ENCODE data around the gene GPR146.
"Not testable (repeated sequence)": the region's sequence is repeated elsewhere in the genome, so short reads cannot be mapped to it uniquely, and the experiment has no call there.

The GPR146 gene, protein sequence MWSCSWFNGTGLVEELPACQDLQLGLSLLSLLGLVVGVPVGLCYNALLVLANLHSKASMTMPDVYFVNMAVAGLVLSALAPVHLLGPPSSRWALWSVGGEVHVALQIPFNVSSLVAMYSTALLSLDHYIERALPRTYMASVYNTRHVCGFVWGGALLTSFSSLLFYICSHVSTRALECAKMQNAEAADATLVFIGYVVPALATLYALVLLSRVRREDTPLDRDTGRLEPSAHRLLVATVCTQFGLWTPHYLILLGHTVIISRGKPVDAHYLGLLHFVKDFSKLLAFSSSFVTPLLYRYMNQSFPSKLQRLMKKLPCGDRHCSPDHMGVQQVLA

DNA sequence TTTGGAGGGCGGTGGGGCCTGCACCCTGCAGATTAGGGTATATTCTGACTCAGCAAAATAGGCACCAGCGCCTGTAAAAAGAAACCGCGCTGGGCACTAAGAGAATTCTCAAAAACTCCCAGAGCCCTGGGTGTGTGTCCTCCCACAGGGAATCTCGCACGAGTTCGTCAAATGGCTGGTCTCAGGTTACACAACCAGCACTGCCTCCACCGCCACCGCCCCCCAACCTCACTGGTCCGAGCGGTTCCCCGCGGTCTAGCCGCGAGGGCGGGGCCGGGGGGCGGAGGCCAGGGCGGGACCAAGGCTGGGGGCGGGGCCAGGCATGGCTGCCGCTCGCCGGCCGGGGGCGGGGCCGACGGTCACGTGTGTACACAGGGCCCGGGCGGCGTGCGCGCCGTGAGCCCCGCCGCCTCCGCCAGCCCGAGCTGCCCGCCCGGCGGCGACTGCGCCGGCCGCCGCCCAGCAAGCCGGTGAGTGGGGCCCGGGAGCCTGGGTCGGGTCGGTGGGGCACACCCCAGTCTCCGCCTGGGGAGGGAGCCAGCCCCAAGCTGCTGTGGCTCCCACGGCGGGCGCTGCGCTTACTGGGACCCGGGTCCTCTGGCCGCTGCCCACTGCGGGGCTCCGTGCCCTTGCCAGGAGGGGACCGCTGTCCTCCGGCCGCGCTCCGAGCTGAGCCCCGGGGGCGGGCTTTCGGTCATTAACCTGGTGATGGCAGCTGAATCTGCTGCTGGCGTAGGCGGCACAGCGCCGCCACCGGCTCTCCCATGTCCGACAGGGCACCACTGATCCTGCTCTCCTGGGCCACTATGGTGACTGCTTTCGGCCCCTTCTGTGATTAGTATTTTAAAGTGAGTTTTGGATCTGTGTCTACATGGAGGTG, at the start of gene GPR146:
Gene GPR146, plus strand, starts transcription at position 358 of the 880 bp plus-strand sequence. CDS start 12,970 bp downstream, outside the sequence.
- DNase-seq, result peak; percentile 83

DNA sequence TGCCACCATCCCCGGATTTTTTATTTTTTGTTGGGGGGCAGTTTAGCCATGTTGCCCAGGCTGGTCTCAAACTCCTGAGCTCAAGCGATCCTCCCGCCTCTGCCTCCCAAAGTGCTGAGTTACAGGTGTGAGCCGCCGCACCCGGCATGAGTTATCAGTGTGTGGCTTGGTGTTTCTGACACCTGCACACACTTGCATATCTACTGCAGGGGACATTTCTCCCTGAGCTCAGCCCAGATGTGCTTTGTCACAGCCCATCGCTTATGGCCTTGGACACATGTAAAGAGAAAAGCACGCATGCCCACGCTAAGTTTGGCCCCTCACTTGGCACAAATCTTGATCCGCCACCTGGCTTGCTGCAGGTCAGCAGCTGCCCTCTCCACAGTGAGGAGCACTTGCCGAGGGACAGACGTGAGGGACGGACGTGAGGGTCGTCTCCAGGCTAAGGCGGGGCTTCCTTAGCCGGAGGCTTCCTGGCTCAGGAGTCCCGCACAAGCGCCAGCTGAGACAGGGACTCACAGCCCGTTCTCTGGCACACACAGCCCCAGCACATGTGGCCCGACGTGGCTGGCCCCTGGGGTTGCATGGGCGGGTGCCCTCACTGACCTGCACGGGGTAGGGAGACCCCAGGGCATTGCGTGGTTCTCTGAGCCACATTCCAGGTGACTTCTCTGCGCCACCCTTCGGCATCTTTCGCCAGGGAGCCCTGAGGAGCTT, 49.6 kb upstream of the GPR146 start:
- DNase-seq, result no peak

DNA sequence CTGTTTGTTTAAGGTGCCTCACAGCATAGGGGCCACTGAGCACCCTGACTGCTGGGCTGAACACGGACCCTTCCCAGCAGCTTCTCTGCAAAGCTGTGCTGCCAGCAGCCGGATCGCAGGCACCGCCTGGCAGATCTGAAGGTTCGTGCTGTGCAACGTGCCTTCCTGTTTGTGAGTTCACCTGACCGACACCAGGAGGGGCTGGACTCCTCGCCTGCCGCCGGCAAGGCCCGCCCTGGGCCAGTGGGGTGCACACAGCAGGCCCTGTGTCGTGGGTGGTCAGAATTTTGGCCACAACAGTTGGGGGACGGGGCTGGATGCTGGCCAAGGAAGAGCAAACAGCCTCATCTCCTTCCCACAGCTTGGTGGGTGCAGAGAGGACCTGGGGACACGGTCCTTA, 48.8 kb upstream of the GPR146 start:
- DNase-seq, result no peak

DNA sequence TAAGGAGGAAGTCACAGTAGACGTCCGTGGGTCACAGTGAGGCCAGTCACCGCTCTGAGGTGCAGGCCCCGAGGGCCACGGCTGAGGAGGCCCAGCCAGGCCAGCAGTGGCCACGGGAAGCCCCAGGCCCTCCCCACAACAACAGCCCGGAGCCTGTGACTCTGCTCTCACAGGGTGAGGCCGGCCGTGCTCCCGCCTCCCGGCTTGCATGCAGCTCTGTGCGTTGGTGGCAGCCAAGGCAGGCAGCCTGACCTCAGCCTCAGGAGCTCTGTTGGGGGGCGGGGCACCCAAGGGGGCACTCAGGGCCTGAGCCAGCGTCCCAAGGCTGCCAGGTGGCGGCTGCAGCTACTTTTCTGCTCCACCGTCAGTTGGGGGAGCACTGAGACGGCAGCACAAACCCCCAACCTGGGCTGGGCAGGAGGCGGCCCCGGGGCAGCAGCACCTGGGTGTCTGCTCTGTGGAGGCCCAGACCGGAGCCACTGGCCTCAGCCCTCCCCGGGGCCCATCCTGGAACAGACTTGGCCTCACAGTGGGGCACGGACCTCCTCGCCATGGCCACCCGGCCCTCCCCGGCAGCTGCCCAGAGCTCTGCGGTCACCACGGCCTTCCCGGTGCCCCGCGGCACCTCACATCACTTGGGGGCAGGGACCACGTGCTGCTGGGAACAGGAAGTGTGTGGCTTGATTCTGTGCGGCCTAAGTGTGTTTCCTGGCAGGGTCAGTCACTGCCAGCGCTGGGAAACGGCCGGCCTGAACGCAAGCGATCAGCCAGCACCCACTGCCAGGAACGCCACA, 48.1 kb upstream of the GPR146 start:
- DNase-seq, result no peak

DNA sequence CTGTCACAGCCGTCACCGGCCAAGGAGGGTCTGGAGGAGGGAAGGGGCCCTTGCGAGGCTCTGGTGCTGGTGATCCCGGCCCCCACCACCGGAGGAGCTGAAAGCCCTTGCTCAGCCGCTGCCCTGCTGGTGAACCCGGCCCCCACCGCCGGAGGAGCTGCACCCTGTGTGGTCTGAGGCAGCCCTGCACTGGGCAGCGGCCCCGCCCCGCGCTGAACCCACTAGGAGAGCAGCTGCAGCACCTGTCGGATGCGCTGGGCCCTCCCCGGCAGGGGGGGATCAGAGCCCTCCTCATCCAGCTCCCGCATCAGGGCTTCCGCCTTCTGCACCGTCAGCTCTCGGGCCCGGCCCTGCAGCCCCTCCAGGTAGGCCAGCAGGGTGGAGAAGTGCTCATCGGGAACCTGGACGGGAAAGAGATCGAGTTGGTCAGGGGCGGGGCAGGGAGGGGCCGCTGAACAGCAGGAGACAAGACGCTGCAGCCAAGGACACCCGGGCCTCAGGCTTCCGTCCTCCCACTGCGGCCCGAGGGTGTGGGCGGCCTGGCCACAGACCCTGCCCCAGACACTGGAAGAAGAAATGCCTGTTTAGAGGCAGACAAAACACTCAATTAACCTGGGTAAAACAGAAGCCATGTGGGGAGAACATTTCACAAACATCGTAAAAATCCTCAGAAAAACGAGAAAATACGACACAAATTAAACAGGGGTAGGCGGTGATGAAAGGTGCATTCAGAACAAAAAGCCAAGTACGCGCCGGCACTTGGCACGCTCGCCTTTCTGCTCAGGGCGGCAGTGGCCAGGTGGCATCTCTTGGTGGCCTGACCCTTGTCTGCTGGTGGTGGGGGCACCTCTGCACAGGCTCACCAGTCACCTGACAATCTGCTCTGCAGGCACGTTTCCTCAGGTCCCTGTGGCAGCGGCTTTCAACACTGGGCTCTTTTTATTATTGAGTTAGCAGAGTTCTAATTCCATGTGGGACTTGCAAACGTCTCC, 46.6 kb upstream of the GPR146 start:
- DNase-seq, result no peak

DNA sequence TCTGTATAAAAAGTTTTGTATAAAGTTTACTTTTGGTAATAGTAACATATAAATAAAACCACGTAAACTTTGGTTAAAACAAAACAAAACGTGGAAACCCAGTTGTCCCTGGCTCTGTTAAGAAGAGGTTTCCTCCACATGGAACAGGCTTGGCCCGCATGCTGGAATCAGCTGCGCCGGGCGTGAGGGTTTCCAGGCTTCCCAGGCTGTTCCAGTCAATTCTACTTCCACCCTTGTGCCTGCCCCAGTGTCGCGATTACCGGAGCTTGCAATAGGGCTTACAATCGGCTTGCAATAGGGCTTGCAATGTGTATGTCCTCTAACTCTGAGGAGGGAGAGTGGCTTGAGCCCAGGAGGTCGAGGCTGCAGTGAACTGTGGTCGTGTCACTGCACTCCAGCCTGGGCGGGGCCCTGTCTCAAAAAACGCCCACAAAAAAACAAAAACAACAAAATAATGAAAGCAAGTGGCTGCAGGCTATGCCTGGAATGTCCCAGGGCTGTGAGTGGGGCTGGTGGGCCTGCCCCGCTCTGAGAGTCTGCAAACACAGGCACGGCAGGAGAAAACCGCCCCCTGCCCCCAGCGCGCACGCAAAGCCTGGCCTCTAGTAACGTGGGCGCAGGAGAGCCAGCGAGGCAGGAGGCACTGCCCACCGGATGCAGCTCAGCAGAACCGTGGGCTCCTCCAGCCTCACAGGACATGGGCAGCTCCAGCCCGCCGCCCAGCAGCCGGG, 45.0 kb upstream of the GPR146 start:
- DNase-seq, result no peak

DNA sequence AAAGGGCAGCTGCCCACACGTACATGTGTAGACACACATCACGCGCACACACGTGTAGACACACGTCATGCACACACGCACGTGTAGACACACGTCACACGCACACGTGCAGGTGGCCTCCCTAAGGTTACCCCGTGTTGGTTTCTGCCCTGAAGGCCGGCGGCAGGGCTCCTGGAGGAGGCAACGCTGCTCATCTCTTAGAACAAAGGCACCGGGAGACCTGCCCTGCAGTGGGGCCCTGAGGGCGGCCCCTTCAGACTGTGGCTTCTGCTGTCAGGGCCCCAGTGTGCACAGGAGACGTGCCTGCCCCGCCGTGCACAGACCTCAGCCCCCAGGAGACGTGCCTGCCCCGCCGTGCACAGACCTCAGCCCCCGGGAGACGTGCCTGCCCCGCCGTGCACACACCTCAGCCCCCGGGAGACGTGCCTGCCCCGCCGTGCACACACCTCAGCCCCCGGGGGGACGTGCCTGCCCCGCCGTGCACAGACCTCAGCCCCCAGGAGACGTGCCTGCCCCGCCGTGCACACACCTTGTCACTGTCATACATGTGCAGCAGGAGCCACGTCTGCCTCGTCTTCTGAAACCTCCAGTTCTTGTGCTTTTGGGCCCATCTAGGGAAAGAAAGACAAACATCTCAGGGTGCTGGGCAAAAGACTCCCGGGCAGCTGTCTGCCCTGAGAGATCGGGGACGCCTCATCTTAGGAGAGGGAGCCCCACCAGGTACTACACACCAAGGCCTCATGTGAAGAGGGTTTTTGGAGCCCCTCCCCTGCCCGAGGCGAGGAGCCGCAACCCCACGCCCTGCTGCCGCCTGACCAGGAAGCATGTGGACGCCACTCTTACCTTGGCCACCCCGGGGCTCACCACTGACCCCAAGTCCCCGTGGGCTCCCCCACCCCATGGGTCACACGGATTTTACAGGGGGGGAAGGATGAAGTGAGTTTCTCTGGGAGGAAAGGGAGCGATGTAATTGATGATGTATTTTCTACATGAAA, 44.1 kb upstream of the GPR146 start:
- DNase-seq, result no peak

DNA sequence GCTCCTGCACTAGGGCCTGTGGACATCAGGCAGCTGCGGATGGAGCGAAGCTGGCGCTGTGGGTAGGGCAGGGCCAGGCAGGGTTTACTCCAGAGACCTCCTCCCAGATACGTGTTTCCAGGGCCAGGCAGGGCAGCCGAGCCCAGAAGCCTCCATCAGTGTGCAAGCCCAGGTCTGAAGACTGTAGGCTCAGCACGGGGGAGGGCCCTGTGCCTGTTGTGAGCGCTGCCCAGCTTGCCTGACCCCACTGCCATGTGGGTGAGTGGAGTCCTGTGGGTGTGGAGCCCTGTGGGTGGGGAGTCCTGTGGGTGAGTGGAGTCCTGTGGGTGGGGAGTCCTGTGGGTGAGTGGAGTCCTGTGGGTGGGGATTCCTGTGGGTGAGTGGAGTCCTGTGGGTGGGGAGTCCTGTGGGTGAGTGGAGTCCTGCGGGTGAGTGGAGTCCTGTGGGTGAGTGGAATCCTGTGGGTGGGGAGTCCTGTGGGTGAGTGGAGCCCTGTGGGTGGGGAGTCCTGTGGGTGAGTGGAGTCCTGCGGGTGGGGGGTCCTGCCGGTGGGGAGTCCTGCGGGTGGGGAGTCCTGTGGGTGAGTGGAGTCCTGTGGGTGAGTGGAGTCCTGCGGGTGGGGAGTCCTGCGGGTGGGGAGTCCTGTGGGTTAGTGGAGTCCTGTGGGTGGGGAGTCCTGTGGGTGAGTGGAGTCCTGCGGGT, 43.1 kb upstream of the GPR146 start:
- not testable (repeated sequence) for DNase-seq

DNA sequence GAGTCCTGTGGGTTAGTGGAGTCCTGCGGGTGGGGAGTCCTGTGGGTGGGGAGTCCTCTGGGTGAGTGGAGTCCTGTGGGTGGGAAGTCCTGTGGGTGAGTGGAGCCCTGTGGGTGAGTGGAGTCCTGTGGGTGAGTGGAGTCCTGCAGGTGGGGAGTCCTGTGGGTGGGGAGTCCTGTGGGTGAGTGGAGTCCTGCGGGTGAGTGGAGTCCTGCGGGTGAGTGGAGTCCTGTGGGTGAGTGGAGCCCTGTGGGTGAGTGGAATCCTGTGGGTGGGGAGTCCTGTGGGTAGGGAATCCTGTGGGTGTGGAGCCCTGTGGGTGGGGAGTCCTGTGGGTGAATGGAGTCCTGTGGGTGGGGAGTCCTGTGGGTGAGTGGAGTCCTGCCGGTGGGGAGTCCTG, 42.3 kb upstream of the GPR146 start:
- DNase-seq, result not testable (repeated sequence)

DNA sequence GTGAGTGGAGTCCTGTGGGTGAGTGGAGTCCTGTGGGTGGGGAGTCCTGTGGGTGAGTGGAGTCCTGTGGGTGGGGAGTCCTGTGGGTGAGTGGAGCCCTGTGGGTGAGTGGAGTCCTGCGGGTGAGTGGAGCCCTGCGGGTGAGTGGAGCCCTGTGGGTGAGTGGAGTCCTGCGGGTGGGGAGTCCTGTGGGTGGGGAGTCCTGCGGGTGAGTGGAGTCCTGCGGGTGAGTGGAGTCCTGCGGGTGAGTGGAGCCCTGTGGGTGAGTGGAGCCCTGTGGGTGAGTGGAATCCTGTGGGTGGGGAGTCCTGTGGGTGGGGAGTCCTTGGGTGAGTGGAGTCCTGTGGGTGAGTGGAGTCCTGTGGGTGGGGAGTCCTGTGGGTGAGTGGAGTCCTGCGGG, 41.9 kb upstream of the GPR146 start:
- DNase-seq, result not testable (repeated sequence)

DNA sequence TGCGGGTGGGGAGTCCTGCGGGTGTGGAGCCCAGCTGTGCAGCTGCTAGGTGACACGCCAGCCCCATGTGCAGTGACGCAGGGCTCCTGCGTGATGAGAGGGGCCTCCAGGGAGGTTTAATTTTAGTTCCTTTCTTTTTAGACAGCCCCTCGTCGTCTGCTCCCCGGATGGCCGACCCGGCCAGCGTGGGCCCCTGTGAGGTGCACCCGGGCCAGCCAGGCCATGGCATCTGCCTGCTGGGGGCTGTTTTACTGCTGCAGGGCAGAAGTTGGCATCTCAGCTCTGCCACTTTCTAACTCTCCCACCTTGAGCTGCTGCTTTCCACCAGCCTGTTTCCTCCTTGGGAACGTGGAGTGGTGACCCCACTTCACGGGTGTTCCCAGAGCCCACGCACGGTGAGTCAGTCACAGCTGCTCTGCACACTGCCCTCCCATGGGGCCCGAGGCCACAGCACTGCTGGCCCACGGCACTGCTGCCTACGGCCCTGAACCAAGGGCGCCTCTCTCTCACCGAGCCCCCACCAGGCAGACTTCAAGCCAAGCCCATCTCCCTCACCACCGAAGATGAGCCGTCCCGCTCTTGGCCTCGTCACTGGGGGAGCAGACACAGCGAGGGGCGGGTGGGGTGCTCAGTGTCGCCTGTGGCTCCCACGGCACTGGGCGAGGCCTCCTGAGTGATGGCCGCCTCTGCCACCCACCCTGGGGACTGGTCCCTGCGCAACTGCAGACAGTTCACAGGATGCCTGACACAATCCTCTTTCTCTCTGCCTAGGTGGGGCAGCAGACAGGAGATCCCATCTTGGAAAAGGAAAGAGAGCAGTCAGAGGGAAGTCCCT, 40.1 kb upstream of the GPR146 start:
- DNase-seq, result no peak

DNA sequence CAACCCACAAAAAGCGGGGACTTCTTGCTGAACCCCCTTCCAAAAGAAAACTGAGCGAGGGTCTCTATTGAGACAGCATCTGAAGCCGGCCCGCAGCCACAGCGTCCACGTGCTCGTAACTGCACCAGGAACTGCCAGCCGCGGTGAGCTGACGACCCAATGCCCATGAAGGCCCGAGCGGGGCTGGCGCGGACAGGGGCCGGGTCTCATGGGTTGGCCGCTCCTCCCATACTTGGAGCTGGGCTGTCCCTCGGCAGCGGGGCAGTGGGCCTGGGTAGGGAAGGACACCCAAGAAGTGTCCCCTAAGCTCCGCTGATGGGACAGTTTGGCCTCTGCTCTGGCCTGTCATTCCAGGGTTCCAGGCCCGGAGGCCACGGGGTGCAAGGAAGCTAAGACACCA, 39.0 kb upstream of the GPR146 start:
- DNase-seq, result no peak

DNA sequence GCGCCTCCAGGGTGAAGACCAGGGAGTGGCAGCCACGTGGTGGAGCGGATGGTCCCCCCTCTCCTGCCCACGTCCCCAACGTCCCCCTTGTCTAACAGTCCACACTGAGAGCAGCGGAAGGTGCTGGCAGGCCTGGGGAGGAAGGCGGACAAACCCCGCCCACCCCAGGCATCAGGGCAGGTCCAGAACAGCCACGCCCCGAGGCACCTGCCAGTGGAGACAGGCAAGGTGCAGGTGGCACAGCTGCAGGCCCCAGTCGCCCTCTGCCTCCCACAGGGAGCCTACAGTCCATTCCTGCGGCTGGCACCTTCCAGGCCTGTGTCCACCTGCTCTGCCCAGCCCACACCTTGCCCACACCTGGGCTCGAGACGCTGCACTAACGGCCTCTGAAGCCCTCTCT, 36.4 kb upstream of the GPR146 start:
- DNase-seq, result no peak

DNA sequence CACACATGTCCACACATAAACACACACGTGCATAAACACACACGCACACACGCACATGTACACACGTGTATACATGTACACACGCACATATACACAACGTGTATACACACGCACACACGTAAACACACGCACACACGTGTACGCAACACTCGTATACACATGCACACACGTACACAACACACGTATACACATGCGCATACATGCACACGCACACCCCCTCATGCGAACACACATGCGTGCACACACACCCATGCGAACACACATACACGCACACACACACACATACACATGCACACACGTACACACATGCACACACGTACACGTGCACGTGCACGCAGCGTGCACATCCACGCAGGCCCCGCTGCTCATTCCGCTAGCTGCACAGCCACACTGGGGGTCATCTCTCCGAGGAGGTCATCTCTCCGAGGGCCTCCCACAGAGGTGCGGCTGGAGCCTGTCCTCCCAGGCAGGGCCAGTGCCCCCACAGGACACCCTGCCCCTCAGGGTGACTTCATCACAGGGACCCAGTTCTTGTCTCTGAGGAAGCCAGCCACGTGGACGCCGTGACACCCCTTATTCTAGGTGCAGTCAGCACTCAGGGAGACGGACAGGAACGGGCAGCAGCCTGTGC, 35.5 kb upstream of the GPR146 start:
- DNase-seq, result no peak

DNA sequence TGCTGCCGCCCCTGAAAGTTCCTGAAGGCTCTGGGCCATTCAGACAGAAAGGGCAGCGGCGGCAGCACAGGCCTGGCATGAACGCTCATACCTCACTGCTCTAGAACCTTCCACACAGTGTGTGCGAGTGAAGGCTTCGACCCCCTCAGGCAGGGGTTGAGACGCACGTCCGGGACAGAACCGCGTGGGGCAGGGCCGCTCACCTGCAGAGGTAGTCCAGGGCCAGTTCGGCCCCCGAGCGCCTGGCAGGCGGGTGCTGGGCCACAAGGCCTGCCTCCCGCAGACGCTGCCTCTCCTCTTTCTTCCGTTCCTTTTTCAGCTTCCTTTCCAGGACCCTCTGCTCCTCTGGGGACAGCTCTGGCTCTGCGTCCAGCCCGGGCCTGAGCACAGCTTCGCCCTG, 34.6 kb upstream of the GPR146 start:
- no peak for DNase-seq

DNA sequence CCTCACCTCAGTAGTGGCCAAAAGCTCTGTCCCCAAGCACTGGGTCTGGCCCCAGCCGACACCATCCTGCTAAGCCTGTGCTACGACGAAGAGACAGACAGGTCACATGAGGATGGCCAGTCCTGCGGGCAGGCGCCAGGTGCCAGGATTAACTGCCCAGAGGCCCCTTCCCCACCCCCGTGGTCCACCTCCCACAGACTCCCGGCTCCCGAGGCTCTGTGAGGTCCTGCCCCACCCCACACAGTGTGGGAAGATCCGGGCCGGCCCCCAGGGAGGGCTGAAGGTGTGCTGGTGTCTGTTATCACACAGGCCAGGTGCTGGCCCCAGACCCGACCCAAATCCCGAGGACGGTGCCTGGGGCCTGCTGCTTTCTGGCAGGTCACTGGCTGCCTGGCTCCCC, 34.1 kb upstream of the GPR146 start:
- DNase-seq, result no peak

DNA sequence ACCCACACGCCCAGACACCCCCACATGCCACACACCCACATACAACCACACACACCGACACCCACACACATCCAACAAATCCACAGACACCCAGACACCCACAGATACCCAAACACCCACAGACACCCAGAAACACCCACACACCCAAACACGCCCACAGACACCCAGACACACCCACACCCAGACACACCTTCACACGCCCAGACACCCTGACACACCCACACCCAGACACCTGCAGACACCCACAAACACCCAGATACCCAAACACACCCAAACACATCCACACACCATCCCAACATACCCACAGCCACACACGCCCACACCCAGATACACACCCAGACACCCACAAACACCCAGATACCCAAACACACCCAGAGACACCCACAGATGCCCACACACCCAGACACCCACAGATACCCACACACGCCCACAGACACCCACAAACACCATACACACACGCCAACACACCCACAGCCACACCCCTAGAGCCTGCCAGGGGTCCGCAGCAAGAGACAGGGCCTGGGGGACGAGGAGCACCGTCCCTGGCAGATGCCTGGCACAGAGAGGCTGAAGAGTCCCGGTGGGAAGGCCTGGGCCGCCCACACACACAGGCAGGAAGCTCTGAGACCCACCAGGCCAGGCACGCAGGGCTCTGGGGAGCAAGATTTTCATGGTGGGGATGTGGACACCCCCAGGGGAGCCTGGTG, 32.9 kb upstream of the GPR146 start:
- DNase-seq, result no peak
